ENCODE data around the gene AGAP3.
A peak's percentile ranks its signal among the peaks of the same experiment; 100 is the strongest.
"Not testable (repeated sequence)": the region's sequence is repeated elsewhere in the genome, so short reads cannot be mapped to it uniquely, and the experiment has no call there.

AGAP3 gene

GRCh38 chr7:151085691-151086620 is at the start of gene AGAP3:
Gene AGAP3 (plus strand): TSS chr7:151086475. CDS start chr7:151086742, 267 bp downstream.
- Histone ChIP-seq H3K9ac (ENCODE audit: low read depth, low read length) (peak within 1 kb of the TSS; percentile 84), H3K4me1 (ENCODE audit: insufficient read depth, low read length) (peaks cover 26% of the 10 kb centered on the region), H3K27ac (ENCODE audit: low read length) (peak within 1 kb of the TSS; percentile 72), H3K27me3 (ENCODE audit: insufficient read depth, low read length) (peaks cover 52% of the 10 kb centered on the region), H3K9me3 (ENCODE audit: insufficient read depth, low read depth, low read length) (no peaks in the 10 kb centered on the region), H3K36me3 (ENCODE audit: insufficient read depth, low read depth, low read length) (no peaks in the 10 kb centered on the region), H3K4me3 (ENCODE audit: low read length) (peak within 1 kb of the TSS; percentile 84)

DNA sequence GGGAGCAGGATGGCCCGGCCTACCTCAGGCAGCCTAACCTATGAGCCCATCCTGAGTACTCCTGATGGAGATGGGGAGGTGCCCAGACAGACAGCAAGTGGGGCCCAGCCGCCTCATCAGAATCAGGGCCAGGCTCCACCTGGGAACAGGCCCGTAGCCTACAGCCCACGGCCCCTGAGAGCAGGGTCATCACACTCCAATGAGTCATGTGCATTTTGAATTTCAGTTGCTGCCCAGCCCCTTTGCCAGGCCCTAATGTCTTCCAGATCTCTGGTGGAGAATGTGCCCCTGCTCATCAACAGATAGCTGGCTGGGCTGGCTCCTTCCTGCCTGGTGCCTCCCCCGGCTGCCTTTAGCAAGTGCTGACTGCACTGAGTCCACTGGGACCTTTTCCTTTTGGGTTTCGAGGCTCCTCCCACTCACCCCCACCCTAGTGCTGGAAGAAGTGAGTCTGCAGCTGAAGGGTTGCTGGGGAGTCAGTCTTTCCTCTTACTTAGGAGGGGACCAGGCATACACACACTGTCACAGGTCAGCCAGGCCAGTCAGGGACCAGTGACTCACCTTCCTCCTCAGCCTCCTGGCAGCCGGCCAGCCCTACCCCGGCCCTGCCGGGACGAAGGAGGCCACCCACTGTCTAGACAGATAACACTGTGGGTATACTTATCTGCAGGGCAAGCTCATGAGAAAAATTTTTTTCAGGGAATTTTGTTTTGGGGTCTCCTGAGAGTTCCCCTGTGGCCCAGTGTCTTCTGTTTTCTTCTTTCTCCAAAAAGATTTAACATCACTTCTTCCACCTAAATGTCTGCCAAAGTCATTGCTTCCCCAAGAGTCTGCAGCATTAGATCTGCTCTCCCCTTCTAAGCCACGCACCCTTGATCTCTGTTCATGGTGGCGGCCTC is 47.1 kb upstream of the AGAP3 start:
- Histone ChIP-seq H3K4me1 (ENCODE audit: insufficient read depth, low read length) (no peaks in the 10 kb centered on the region), H3K27ac (ENCODE audit: low read length) (no peak overlapping the region), H3K4me3 (ENCODE audit: low read length) (no peak overlapping the region), H3K36me3 (ENCODE audit: insufficient read depth, low read depth, low read length) (peaks cover 12% of the 10 kb centered on the region; the same call in 1 of the 2 replicates), H3K9ac (ENCODE audit: low read depth, low read length) (no peak overlapping the region), H3K9me3 (ENCODE audit: insufficient read depth, low read depth, low read length) (no peaks in the 10 kb centered on the region), H3K27me3 (ENCODE audit: insufficient read depth, low read length) (no peaks in the 10 kb centered on the region)

- no peaks in the 10 kb centered on the region for H3K4me1 ChIP-seq (ENCODE audit: insufficient read depth, low read length)
- H3K9me3 ChIP-seq (ENCODE audit: insufficient read depth, low read depth, low read length), result no peaks in the 10 kb centered on the region
- H3K9ac ChIP-seq (ENCODE audit: low read depth, low read length), result no peak overlapping the region
- no peaks in the 10 kb centered on the region for H3K27me3 ChIP-seq (ENCODE audit: insufficient read depth, low read length)
- no peak overlapping the region for H3K4me3 ChIP-seq (ENCODE audit: low read length)
- H3K36me3 ChIP-seq (ENCODE audit: insufficient read depth, low read depth, low read length), result peaks cover 8% of the 10 kb centered on the region; the same call in 1 of the 2 replicates
- H3K27ac ChIP-seq (ENCODE audit: low read length), result no peak overlapping the region
These were observed 46.3 kb upstream of the AGAP3 start for GRCh38 chr7:151039850-151040548.

- H3K4me1 ChIP-seq (ENCODE audit: insufficient read depth, low read length), result no peaks in the 10 kb centered on the region
- 0 out of 2 replicates have a peak, but pooled peaks cover 4% of the 10 kb centered on the region for H3K36me3 ChIP-seq (ENCODE audit: insufficient read depth, low read depth, low read length)
- H3K27me3 ChIP-seq (ENCODE audit: insufficient read depth, low read length), result no peaks in the 10 kb centered on the region
- H3K4me3 ChIP-seq (ENCODE audit: low read length), result no peak overlapping the region
- H3K27ac ChIP-seq (ENCODE audit: low read length), result no peak overlapping the region
- no peak overlapping the region for H3K9ac ChIP-seq (ENCODE audit: low read depth, low read length)
- no peaks in the 10 kb centered on the region for H3K9me3 ChIP-seq (ENCODE audit: insufficient read depth, low read depth, low read length)
These were observed 45.5 kb upstream of the AGAP3 start for GRCh38 chr7:151040616-151041375.

- H3K4me1 ChIP-seq (ENCODE audit: insufficient read depth, low read length); H3K27me3 ChIP-seq (ENCODE audit: insufficient read depth, low read length); H3K4me3 ChIP-seq (ENCODE audit: low read length); H3K36me3 ChIP-seq (ENCODE audit: insufficient read depth, low read depth, low read length); H3K27ac ChIP-seq (ENCODE audit: low read length); H3K9ac ChIP-seq (ENCODE audit: low read depth, low read length); H3K9me3 ChIP-seq (ENCODE audit: insufficient read depth, low read depth, low read length): not testable (repeated sequence)
These were observed 42.8 kb upstream of the AGAP3 start for GRCh38 chr7:151043449-151043848.

DNA sequence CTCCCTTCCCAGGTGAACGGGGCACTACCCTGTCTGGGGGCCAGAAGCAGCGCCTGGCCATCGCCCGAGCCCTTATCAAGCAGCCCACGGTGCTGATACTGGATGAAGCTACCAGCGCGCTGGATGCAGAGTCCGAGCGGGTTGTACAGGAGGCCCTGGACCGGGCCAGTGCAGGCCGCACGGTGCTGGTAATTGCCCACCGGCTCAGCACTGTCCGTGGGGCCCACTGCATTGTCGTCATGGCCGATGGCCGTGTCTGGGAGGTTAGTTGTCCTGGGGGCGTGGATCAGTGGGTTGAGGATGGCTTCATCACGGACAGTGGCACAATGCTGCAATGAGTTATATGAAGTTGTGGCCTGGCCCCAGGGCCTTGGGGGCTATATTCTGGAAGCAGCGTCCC is 42.3 kb upstream of the AGAP3 start:
- Histone ChIP-seq H3K27ac (ENCODE audit: low read length) (no peak overlapping the region), H3K9me3 (ENCODE audit: insufficient read depth, low read depth, low read length) (no peaks in the 10 kb centered on the region), H3K36me3 (ENCODE audit: insufficient read depth, low read depth, low read length) (no peaks in the 10 kb centered on the region), H3K27me3 (ENCODE audit: insufficient read depth, low read length) (peaks cover 5% of the 10 kb centered on the region), H3K4me3 (ENCODE audit: low read length) (no peak overlapping the region), H3K9ac (ENCODE audit: low read depth, low read length) (no peak overlapping the region), H3K4me1 (ENCODE audit: insufficient read depth, low read length) (no peaks in the 10 kb centered on the region)

DNA sequence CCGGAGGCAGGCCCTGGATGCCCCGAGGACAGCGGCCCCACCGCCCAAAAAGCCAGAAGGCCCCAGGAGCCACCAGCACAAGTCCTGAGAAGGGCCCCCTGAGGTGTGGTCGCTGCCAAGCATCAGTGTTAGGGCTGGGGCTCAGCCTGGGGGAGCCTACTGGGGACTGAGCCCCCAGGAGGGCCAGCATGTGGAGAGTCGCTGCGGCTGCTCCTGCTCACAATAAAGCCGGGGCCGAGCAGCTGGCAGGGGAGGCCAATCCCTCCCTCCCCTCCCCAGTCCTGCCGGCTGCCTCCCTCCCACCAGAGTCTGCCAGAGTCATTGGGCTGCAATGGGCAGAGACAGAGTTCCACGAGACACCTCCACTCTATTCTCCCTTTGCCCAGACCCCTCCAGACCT is 41.0 kb upstream of the AGAP3 start:
- H3K4me1 ChIP-seq (ENCODE audit: insufficient read depth, low read length), result no peaks in the 10 kb centered on the region
- H3K9ac ChIP-seq (ENCODE audit: low read depth, low read length), result no peak overlapping the region
- H3K9me3 ChIP-seq (ENCODE audit: insufficient read depth, low read depth, low read length), result no peaks in the 10 kb centered on the region
- H3K27ac ChIP-seq (ENCODE audit: low read length), result no peak overlapping the region
- no peaks in the 10 kb centered on the region for H3K36me3 ChIP-seq (ENCODE audit: insufficient read depth, low read depth, low read length)
- H3K27me3 ChIP-seq (ENCODE audit: insufficient read depth, low read length), result peaks cover 18% of the 10 kb centered on the region
- no peak overlapping the region for H3K4me3 ChIP-seq (ENCODE audit: low read length)

GRCh38 chr7:151045967-151046366 is 40.3 kb upstream of the AGAP3 start:
- Histone ChIP-seq H3K9ac (ENCODE audit: low read depth, low read length) (no peak overlapping the region), H3K4me3 (ENCODE audit: low read length) (no peak overlapping the region), H3K27ac (ENCODE audit: low read length) (no peak overlapping the region), H3K36me3 (ENCODE audit: insufficient read depth, low read depth, low read length) (no peaks in the 10 kb centered on the region), H3K9me3 (ENCODE audit: insufficient read depth, low read depth, low read length) (no peaks in the 10 kb centered on the region), H3K27me3 (ENCODE audit: insufficient read depth, low read length) (peaks cover 25% of the 10 kb centered on the region), H3K4me1 (ENCODE audit: insufficient read depth, low read length) (no peaks in the 10 kb centered on the region)

DNA sequence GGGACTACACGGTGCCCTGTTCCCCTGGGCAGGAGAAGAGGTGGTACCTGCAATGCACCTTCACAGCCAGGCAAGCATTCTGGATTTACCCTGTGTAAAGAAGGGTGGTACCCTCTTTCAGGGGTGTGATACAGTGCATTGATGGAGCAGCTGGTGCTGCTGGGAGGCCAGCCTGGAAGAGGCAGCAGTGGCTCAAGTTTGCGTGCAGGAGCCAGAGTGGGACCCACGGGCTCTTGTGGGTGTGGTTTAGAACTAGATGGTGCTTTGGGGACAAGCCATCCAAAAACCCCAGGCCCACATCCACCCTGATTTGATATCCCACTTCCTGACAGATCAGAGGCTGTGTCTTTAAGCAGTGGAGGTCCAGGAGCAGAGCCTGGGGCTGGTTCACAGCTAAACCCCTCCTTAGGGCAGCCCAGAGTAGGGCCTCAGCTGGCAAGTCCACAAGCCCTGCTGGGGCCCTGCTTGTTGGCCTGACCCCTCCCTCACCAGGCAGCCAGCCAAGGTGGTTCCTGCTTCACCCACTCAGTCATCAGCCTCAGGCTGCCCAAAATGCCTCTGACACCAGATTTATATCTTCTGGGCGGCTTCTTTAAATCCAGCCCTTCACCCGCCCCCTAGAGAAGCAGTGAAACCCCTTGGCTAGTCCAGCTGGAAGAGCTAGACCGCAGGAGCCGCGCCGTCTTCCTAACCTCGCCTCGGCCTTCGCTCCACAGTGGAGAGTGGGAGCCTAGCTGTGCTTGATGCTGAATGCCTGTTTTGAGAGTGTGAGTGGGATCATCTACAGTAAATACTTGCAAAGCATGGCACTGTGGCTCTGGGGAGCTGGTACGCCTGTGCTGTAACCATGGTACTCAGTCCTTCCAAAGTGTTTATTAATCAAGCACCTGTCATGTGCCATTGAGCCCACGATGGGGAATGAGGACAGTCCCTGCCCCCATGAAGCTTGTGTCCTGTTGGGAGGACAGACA is 39.4 kb upstream of the AGAP3 start:
- H3K9ac ChIP-seq (ENCODE audit: low read depth, low read length), result no peak overlapping the region
- H3K9me3 ChIP-seq (ENCODE audit: insufficient read depth, low read depth, low read length), result no peaks in the 10 kb centered on the region
- no peaks in the 10 kb centered on the region for H3K4me1 ChIP-seq (ENCODE audit: insufficient read depth, low read length)
- peaks cover 34% of the 10 kb centered on the region for H3K27me3 ChIP-seq (ENCODE audit: insufficient read depth, low read length)
- H3K36me3 ChIP-seq (ENCODE audit: insufficient read depth, low read depth, low read length), result no peaks in the 10 kb centered on the region
- H3K27ac ChIP-seq (ENCODE audit: low read length), result no peak overlapping the region
- no peak overlapping the region for H3K4me3 ChIP-seq (ENCODE audit: low read length)
